ENCODE results near the gene CEP43. TPM values are rescaled to one million over a fixed set of nuclear protein-coding genes. Genes with fewer than 3 reads are reported as not detected.

The CEP43 gene
- polyA plus RNA-seq, 3 donors = 3.8 to 7.1 (median 6.4) TPM

DNA sequence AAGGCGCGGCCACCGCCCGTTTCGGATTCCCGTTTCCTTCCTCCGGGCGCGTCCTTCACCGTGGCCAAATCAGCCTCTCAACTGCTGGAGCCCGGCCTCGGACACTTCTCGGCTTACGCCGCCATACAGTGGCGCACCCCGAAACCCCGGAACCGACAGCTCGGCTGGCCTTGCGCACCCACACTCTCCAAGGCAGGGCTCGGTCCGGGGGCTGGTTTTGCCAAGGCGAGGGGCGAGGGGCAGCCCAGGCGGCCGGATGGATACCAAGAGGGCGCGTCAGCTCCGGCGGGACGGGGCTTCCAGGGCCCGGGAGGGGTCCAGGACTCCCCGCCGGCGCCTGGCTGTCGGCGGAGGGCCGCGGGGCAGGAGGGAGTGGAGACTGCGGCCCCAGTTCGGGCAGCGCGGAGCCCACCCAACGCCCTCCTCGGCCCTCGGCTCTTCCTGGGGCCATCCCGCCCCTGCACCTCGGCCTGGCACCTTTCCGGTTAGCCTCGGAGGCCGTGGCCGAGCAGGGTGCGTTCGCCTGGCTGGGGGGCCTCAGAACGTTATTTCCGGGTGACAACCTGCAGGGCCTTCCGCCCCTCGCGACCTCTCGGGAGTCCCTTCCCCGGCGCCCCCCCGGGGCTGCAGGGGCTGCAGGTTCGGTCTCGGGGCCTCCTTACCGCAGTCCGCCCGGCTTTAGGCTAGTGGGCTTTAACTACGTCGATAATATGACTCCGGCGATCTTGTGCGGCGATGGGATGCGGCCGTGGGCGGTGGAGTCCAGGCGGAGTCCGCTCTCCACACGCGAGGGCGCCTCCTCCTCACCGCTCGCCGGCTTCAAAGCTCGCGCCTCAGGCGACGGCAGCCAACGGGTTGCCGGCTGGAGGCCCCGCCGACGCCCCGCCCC, 697 bp upstream of the CEP43 start:
- Histone ChIP-seq H3K27ac (ENCODE audit: low read depth in 1 of 2, low read length in 2 of 2) (peak overlapping the region; percentile 67 to 80), H4K20me1 (ENCODE audit: insufficient read depth, low read length) (peaks cover 6% of the 10 kb centered on the region), H3K79me2 (ENCODE audit: insufficient read depth, low read length) (peaks cover 91% of the 10 kb centered on the region), H3K36me3 (replicated peaks in 1 of 2; ENCODE audit: control insufficient read depth in 1 of 2, insufficient read depth in 2 of 2, low read length in 2 of 2) (peaks cover 2 to 19% of the 10 kb centered on the region in 2 donors), H3K4me3 (replicated peaks in 1 of 3; ENCODE audit: low read depth in 2 of 3, low read length in 3 of 3) (peak overlapping the region; percentile 76 to 99 (median 98)), H3K9me3 (replicated peaks in 1 of 2; ENCODE audit: control insufficient read depth in 1 of 2, insufficient read depth in 1 of 2, low read length in 2 of 2) (no peaks in the 10 kb centered on the region), H3K27me3 (ENCODE audit: control insufficient read depth in 2 of 2, insufficient read depth in 2 of 2, low read length in 2 of 2) (no peaks in the 10 kb centered on the region), H3K4me1 (ENCODE audit: control insufficient read depth in 1 of 2, insufficient read depth in 2 of 2, low read length in 2 of 2) (peaks cover 20 to 21% of the 10 kb centered on the region in 2 donors), H3K4me2 (replicated peaks; ENCODE audit: extremely low read depth, low read length, poor library complexity, severe bottlenecking) (peak overlapping the region; percentile 92), H3K9ac (ENCODE audit: insufficient read depth, low read length, poor library complexity, severe bottlenecking) (peak overlapping the region; percentile 80), H2AFZ (ENCODE audit: insufficient read depth, low read depth, low read length, poor library complexity, severe bottlenecking) (peak overlapping the region; percentile 81)
- H3K4me1 Mint-ChIP-seq = peaks cover 28% of the 10 kb centered on the region
- peak overlapping the region; percentile 50 to 84 (median 70) for H3K27ac Mint-ChIP-seq
- peak overlapping the region; percentile 84 to 92 for H3K4me3 Mint-ChIP-seq
- H3K9me3 Mint-ChIP-seq = no peaks in the 10 kb centered on the region
- no peaks in the 10 kb centered on the region for H3K27me3 Mint-ChIP-seq (ENCODE audit: low read depth in 3 of 3)
- H3K36me3 Mint-ChIP-seq = peaks cover 7 to 18% of the 10 kb centered on the region in 2 donors
- peak in 1 of 3 donors; percentile 20 for DNase-seq
- intact Hi-C loops (cut with micrococcal nuclease) = loop anchor here (2.0 to 10.0 kb wide), 3 partner anchors 42 to 146 kb away; partner anchors contain the start of gene RNASET2 (in 2 of the 2)
- WGBS (ENCODE audit: insufficient coverage) = 0% methylated on average over 96 of the region's 96 CpGs
- TF ChIP-seq, protein P1, sequence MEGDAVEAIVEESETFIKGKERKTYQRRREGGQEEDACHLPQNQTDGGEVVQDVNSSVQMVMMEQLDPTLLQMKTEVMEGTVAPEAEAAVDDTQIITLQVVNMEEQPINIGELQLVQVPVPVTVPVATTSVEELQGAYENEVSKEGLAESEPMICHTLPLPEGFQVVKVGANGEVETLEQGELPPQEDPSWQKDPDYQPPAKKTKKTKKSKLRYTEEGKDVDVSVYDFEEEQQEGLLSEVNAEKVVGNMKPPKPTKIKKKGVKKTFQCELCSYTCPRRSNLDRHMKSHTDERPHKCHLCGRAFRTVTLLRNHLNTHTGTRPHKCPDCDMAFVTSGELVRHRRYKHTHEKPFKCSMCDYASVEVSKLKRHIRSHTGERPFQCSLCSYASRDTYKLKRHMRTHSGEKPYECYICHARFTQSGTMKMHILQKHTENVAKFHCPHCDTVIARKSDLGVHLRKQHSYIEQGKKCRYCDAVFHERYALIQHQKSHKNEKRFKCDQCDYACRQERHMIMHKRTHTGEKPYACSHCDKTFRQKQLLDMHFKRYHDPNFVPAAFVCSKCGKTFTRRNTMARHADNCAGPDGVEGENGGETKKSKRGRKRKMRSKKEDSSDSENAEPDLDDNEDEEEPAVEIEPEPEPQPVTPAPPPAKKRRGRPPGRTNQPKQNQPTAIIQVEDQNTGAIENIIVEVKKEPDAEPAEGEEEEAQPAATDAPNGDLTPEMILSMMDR (IDR thresholded peaks at IDR 0.05) = no peak

- Histone ChIP-seq H3K27ac (ENCODE audit: low read depth in 1 of 2, low read length in 2 of 2) (peak overlapping the region in 1 of 2 donors; percentile 80), H3K4me2 (replicated peaks; ENCODE audit: extremely low read depth, low read length, poor library complexity, severe bottlenecking) (peak overlapping the region; percentile 92), H3K27me3 (ENCODE audit: control insufficient read depth in 2 of 2, insufficient read depth in 2 of 2, low read length in 2 of 2) (no peaks in the 10 kb centered on the region), H3K36me3 (replicated peaks in 1 of 2; ENCODE audit: control insufficient read depth in 1 of 2, insufficient read depth in 2 of 2, low read length in 2 of 2) (peaks cover 4 to 18% of the 10 kb centered on the region in 2 donors), H3K4me1 (ENCODE audit: control insufficient read depth in 1 of 2, insufficient read depth in 2 of 2, low read length in 2 of 2) (peaks cover 20 to 21% of the 10 kb centered on the region in 2 donors), H3K9me3 (replicated peaks in 1 of 2; ENCODE audit: control insufficient read depth in 1 of 2, insufficient read depth in 1 of 2, low read length in 2 of 2) (no peaks in the 10 kb centered on the region), H2AFZ (ENCODE audit: insufficient read depth, low read depth, low read length, poor library complexity, severe bottlenecking) (peak overlapping the region; percentile 95), H3K4me3 (replicated peaks in 1 of 3; ENCODE audit: low read depth in 2 of 3, low read length in 3 of 3) (peak overlapping the region; percentile 53 to 99 (median 63)), H3K9ac (ENCODE audit: insufficient read depth, low read length, poor library complexity, severe bottlenecking) (peak overlapping the region; percentile 80), H3K79me2 (ENCODE audit: insufficient read depth, low read length) (peaks cover 82% of the 10 kb centered on the region), H4K20me1 (ENCODE audit: insufficient read depth, low read length) (peaks cover 6% of the 10 kb centered on the region)
- TF ChIP-seq, protein P1 (IDR thresholded peaks at IDR 0.05) = no peak
- 0% methylated on average over 5 of the region's 10 CpGs for WGBS (ENCODE audit: insufficient coverage)
- Mint-ChIP-seq H3K4me3 (peak overlapping the region; percentile 84 to 89), H3K9me3 (no peaks in the 10 kb centered on the region), H3K27ac (peak overlapping the region; percentile 8 to 87 (median 69)), H3K27me3 (ENCODE audit: low read depth in 3 of 3) (no peaks in the 10 kb centered on the region), H3K36me3 (peaks cover 5 to 7% of the 10 kb centered on the region in 2 donors), H3K4me1 (peaks cover 28% of the 10 kb centered on the region)
- DNase-seq = no peak
- intact Hi-C loops (cut with micrococcal nuclease) = loop anchor here (2.0 to 10.0 kb wide), 5 partner anchors 43 to 373 kb away; partner anchors contain the start of genes RNASET2 (in 2 of the 2) and RPS6KA2 (in 1 of the 2)
Measured at GRCh38 chr6:166999884-167000253, 672 bp downstream of the CEP43 start.
